Stimulated activated memory B cell treated with anti-CD40 and anti-IgM and Interleukin-4, amounts not matched to agents 10 μg/mL and 1 μg/mL and 100 μg/mL, for 72 hours (primary cell): ENCODE measurements around the gene IL24.

Source experiments
- ATAC-seq: fragments of 150-1000 bp; cut with Tn5 transposase; 2 replicates; pipeline ENCODE4 v1.10.0; 2021
- H3K27ac Mint-ChIP-seq: one replicate; pipeline ENCODE4 v1.8.0; 2022; ENCODE audit warnings: mild to moderate bottlenecking, mixed read lengths
- H3K27me3 Mint-ChIP-seq: one replicate; pipeline ENCODE4 v1.8.0; 2022; ENCODE audit warnings: mixed read lengths
- H3K36me3 Mint-ChIP-seq: one replicate; pipeline ENCODE4 v1.8.0; 2022; ENCODE audit warnings: mixed read lengths
- H3K4me1 Mint-ChIP-seq: one replicate; pipeline ENCODE4 v1.8.0; 2022; ENCODE audit warnings: mixed read lengths
- H3K4me3 Mint-ChIP-seq: one replicate; pipeline ENCODE4 v1.8.0; 2022; ENCODE audit warnings: mild to moderate bottlenecking, moderate library complexity, mixed read lengths
- H3K9me3 Mint-ChIP-seq: one replicate; pipeline ENCODE4 v1.8.0; 2022; ENCODE audit warnings: mixed read lengths

Gene IL24

DNA sequence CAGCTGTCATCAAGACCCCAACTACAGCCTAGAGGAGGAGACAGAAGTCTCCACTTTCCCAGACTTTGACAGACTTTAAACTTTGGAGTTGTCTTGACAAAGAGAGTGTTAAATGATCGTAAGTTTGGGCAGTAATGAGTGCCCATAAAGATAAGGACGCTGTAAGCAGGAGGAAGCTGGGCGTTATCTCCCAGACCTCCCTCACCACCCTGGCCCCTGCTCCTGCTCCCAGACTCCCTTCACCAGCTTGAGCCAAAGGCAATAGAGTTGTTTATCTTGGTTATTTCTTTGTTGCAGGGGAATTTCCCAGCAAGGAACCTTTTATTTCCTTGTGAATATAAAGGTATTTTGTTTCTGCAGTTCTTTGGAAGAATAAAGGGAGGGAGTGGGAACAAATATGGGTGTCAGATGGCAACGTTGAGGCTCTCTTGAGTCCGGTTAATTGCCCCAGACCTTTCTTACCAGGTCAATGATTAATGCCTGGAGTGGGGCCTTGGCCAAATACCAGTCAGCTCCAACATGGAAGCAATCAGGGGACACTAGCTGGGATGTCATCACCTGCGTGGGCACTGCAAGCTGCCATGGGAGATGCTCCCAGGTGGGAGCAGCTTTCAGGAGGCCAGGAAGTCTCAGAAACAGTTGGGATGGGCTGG, 44.6 kb downstream of the IL24 start:
- ATAC-seq, result no peak
- no peaks in the 10 kb centered on the region for H3K4me1 Mint-ChIP-seq

DNA sequence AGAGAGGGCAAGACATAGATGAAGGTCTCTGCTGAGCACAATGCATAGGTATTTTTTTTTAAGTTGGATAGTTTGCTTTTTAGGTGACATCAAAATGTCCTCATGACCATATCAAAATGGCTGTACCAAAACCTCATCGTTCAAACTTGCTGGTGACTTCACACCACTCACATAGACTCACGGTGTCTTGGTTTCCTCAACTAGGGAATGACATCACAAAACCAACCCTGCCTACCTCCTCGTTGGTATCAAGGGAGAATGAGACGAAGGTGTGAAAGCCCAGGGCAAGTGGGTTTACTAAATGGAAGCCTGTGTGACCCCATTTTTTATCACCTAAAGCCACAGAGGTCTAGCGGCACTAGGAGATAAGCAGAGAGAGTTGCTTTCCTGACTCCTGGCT, 47.5 kb downstream of the IL24 start:
- Mint-ChIP-seq H3K27ac (no peak overlapping the region), H3K36me3 (no peaks in the 10 kb centered on the region), H3K4me1 (no peaks in the 10 kb centered on the region), H3K4me3 (no peak overlapping the region), H3K9me3 (no peaks in the 10 kb centered on the region), H3K27me3 (peaks cover 16% of the 10 kb centered on the region)
- no peak for ATAC-seq

More for the DNA sequence above, 44.6 kb downstream of the IL24 start:
- H3K27me3 Mint-ChIP-seq, result peaks cover 13% of the 10 kb centered on the region
- no peak overlapping the region for H3K27ac Mint-ChIP-seq
- H3K36me3 Mint-ChIP-seq, result no peaks in the 10 kb centered on the region
- H3K4me3 Mint-ChIP-seq, result no peak overlapping the region
- no peaks in the 10 kb centered on the region for H3K9me3 Mint-ChIP-seq

DNA sequence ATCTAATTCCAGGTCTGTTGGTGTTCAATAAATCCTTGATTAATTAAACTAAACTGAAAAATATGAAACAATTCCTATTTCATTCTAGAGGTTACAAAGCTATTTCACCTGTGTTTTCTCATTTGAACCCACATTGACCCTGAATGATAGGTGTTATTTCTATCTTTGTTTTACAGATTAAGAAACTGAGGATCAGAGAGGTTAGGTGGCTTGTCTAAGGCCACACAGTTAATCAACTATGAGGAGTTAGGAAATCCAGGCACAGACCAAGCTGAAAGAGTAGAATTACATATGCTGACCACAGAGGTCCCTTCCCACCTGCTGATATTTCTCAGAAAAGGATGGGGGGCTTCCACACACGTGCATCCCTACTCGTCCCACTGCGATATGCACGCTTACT, 48.5 kb downstream of the IL24 start:
- Mint-ChIP-seq H3K4me3 (no peak overlapping the region), H3K27ac (no peak overlapping the region), H3K36me3 (no peaks in the 10 kb centered on the region), H3K27me3 (peaks cover 16% of the 10 kb centered on the region), H3K4me1 (no peaks in the 10 kb centered on the region), H3K9me3 (no peaks in the 10 kb centered on the region)
- ATAC-seq, result no peak

DNA sequence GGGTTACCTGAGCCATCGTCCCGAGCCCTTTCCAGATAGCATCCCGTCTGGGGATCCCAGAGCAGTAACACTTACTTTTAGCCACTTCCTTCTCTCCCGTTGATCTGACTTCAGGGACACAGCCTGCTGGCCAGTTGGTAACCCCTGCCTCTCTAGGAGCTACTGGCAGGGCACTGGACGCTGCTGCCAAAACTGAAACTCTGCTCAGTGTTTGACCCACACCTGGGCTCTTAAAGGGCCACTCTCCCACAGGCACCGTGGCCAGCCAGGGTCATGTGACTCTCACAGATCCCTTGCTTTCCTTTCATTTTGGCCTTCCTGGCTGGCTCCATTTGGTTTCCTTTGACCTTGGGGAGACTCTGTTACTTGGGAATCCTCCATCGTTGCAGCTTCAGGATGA, 49.0 kb downstream of the IL24 start, which contains the start of gene PIGR:
Gene PIGR, minus strand, starts transcription at position 206 of the 400 bp plus-strand sequence. CDS start 5,935 bp downstream, outside the sequence.
- ATAC-seq, result no peak
- Mint-ChIP-seq H3K4me1 (peaks cover under 1% of the 10 kb centered on the region), H3K27me3 (peaks cover 16% of the 10 kb centered on the region), H3K27ac (no peak within 1 kb of the TSS), H3K9me3 (no peaks in the 10 kb centered on the region), H3K4me3 (no peak within 1 kb of the TSS), H3K36me3 (no peaks in the 10 kb centered on the region)

DNA sequence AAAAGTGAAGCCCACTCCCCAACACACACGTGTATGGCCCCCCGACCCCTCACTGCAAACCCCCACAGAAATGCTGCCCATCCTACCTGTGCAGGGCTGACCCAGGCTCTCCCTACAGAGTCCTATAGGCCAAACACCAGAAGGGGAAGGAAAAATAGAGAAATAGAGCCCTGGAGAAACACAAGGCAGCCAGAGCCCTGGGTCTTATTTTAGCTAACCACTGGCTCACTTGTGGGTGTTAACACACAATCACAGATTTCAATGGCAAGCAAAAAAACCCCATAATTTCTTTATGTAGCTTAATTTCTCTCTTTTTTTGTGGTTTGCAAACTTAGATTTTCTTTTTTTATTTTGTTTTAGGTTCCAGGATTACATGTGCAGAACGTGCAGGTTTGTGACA, 50.0 kb downstream of the IL24 start:
- H3K4me1 Mint-ChIP-seq, result peaks cover 10% of the 10 kb centered on the region
- H3K36me3 Mint-ChIP-seq, result no peaks in the 10 kb centered on the region
- no peak for ATAC-seq
- peaks cover 16% of the 10 kb centered on the region for H3K27me3 Mint-ChIP-seq
- no peaks in the 10 kb centered on the region for H3K9me3 Mint-ChIP-seq
- H3K27ac Mint-ChIP-seq, result no peak overlapping the region
- no peak overlapping the region for H3K4me3 Mint-ChIP-seq

DNA sequence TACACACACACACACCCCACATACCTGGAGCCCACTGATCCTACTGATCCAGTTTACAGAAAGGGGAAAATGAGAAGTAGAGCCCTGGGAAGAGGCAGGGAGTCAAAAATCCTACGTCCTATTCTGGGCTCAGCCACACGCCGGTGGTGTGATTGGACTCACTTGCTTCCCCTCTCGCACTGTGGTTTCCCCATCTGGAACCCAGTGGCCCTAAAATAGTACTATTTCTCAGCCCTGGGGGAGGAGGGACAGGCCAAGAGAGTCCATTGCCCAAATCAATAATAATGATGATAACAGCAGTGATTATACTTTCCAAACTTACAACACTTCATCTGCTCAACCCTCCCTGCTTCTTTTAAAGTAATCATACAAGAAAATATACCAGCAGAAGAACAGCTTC, 52.0 kb downstream of the IL24 start:
- Mint-ChIP-seq H3K4me1 (peaks cover 14% of the 10 kb centered on the region), H3K4me3 (no peak overlapping the region), H3K9me3 (no peaks in the 10 kb centered on the region), H3K27me3 (peaks cover 16% of the 10 kb centered on the region), H3K36me3 (no peaks in the 10 kb centered on the region), H3K27ac (peak overlapping the region; percentile 47)
- ATAC-seq, result no peak

DNA sequence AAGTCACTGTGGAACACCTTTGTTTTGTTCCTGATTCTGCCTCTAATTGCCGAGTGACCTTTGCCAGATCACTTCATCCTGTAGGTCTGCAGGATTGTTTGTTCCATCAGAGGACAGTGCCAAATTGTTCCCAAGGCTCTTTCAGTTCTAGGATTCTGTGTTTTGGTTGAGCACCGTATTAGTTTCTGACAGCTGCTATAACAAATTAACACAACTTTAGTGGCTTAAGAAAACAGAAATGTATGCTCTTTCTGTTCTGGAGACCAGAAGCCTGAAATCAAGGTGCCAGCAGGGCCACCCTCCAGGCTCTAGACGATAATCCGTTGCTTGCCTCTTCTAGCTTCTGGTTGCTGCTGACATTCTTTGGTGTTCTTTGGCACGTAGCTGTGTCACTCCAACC, 52.4 kb downstream of the IL24 start:
- Mint-ChIP-seq H3K9me3 (no peaks in the 10 kb centered on the region), H3K4me3 (no peak overlapping the region)
- ATAC-seq, result no peak

DNA sequence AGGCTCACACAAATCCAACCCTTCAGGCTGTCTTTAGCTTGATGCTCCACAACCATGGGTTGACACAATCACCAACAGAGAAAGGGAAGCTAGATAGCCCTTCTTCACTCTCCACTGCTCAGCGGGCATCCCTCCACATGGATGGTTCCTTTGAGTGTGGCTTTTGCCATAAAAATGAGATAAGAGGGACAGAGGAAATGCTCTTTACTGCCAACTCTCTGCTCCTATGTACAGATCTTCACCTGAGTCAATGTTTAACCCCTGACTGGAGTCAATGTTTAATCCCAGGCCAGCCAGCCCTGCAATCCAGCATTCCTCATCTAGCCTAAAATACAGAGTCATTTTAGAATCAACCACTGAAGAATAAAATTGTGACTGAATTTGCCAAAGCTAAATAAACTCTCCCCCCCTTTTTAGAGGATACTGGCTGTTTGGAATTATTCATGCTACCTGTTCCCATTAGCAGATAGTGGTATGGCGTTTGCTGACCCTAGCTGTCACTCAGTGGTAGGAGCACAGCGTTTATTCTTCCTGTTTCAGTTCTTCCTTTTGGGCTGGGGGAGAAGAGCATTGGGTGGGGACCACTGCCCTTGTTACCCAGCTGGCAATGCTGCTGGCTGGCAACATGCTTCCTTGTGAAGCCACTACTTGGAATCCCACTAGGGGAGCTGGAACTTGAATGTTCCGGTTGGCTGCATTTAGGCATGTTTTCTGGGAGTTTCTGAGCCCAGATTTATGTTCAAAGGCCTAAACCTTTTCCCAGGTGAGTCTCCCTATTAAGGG, 54.3 kb downstream of the IL24 start:
- no peak for ATAC-seq
- Mint-ChIP-seq H3K27me3 (peaks cover 7% of the 10 kb centered on the region), H3K4me3 (no peak overlapping the region), H3K9me3 (no peaks in the 10 kb centered on the region), H3K4me1 (peaks cover 34% of the 10 kb centered on the region), H3K27ac (no peak overlapping the region), H3K36me3 (no peaks in the 10 kb centered on the region)

More for the DNA sequence above, 52.4 kb downstream of the IL24 start:
- H3K27me3 Mint-ChIP-seq, result peaks cover 16% of the 10 kb centered on the region
- H3K36me3 Mint-ChIP-seq, result no peaks in the 10 kb centered on the region
- peak overlapping the region; percentile 47 for H3K27ac Mint-ChIP-seq
- peaks cover 17% of the 10 kb centered on the region for H3K4me1 Mint-ChIP-seq

DNA sequence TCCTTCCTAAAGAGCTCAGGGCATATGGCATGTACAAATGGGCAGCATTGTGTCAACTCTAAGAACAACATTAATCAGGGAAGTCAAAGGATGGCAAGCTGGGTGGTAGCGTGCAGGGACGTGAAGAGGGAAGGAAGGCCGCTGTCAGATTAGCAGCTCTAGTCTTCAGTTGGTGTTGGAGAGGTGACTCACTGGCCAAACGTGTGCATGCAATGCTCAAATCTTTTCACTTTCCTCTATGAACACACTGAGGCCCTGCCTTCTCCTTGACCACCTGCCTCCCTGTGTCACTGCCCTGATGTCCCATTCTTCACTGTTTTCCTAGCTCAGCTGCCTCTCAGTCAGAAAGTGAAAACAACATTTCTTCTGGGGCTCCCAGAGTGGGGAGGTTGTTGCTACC, 54.9 kb downstream of the IL24 start:
- H3K4me3 Mint-ChIP-seq, result no peak overlapping the region

DNA sequence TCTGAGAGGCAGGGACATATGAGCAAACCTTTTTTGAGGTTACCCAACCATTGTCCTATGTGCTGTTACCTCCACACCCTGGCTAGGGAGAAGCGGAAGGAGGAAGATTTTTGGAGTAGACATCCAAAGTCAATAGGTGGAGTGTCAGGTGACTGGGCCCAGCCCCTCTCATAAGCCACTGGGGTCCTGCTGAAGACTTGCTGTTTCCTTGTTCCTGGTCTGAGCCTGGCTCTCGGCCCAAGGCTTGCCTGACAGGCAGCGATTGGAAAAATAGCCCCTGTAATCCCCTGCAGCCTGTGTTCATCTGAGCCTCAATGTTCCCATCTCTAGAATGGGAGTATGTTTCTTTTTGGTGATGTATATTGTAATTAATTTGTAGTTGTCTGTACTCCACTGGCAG, 55.9 kb downstream of the IL24 start:
- H3K27ac Mint-ChIP-seq, result no peak overlapping the region
- H3K9me3 Mint-ChIP-seq, result no peaks in the 10 kb centered on the region
- H3K27me3 Mint-ChIP-seq, result no peaks in the 10 kb centered on the region
- H3K36me3 Mint-ChIP-seq, result no peaks in the 10 kb centered on the region
- peaks cover 35% of the 10 kb centered on the region for H3K4me1 Mint-ChIP-seq
- ATAC-seq, result no peak
- no peak overlapping the region for H3K4me3 Mint-ChIP-seq

More for the DNA sequence above, 54.9 kb downstream of the IL24 start:
- Mint-ChIP-seq H3K4me1 (peaks cover 35% of the 10 kb centered on the region), H3K9me3 (no peaks in the 10 kb centered on the region), H3K27ac (no peak overlapping the region), H3K27me3 (peaks cover under 1% of the 10 kb centered on the region), H3K36me3 (no peaks in the 10 kb centered on the region)
- no peak for ATAC-seq

DNA sequence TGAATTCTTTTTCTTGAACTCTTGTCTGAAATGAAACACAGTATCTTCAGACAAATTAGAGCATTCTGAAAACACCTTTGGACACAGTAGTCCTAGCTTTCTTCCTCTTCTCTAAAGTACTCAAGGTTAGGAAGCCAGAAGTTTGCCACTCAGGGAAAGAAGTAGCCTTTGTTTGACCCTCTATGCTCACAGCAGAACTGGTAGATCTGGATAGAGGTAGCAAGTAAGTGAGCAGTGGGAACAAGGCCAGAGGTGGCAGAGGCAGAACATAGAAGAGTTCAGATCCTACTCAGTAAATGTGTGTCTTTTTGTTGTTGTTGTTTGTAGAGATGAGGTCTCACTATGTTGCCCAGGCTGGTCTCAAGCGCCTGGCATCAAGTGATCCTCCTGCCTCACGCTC, 56.4 kb downstream of the IL24 start:
- no peak overlapping the region for H3K4me3 Mint-ChIP-seq
- peaks cover 35% of the 10 kb centered on the region for H3K4me1 Mint-ChIP-seq
- no peak overlapping the region for H3K27ac Mint-ChIP-seq
- no peak for ATAC-seq
- H3K36me3 Mint-ChIP-seq, result no peaks in the 10 kb centered on the region
- no peaks in the 10 kb centered on the region for H3K27me3 Mint-ChIP-seq
- no peaks in the 10 kb centered on the region for H3K9me3 Mint-ChIP-seq
